OCI-LY1 (cell line): ENCODE results near the gene NCS1.

Experiments
- H2AFZ ChIP-seq: fragments of 200-600 bp; sonication (generic), shearing (Covaris generic); 2 replicates; pipeline ENCODE4 v1.6.0; 2014; ENCODE audit warnings: antibody characterized with exemption, mild to moderate bottlenecking, low read length
- H3F3A ChIP-seq: fragments of 200-600 bp; sonication (generic), shearing (Covaris generic); 2 replicates; pipeline ENCODE4 v1.6.0; 2014; ENCODE audit warnings: mild to moderate bottlenecking, antibody characterized with exemption, low read length, moderate library complexity; ENCODE audit not compliant: insufficient read depth
- H3K27ac ChIP-seq: fragments of 200-600 bp; sonication (generic); 2 replicates; pipeline ENCODE4 v1.5.1; 2014; ENCODE audit warnings: low read length, mixed run types, mild to moderate bottlenecking, low read depth; ENCODE audit not compliant: poor library complexity, severe bottlenecking
- H3K27me3 ChIP-seq: fragments of 200-600 bp; sonication (generic); 2 replicates; pipeline ENCODE4 v1.6.0; 2014; ENCODE audit warnings: antibody characterized with exemption, mild to moderate bottlenecking, low read length, moderate library complexity; ENCODE audit not compliant: insufficient read depth
- H3K36me3 ChIP-seq: fragments of 200-600 bp; sonication (generic); 2 replicates; pipeline ENCODE4 v1.6.1; 2014; ENCODE audit warnings: mild to moderate bottlenecking, antibody characterized with exemption, low read length, moderate library complexity, mixed read lengths; ENCODE audit not compliant: insufficient read depth
- H3K4me1 ChIP-seq: fragments of 200-600 bp; sonication (generic); 2 replicates; pipeline ENCODE4 v1.5.1; 2014; ENCODE audit warnings: mild to moderate bottlenecking, low read length, moderate library complexity; ENCODE audit not compliant: insufficient read depth, severe bottlenecking
- H3K4me2 ChIP-seq: fragments of 200-600 bp; sonication (generic), shearing (Covaris generic); 2 replicates; pipeline ENCODE4 v1.6.1; 2014; ENCODE audit warnings: low read length
- H3K4me3 ChIP-seq: fragments of 200-600 bp; sonication (generic); 2 replicates; pipeline ENCODE4 v1.5.1; 2014; ENCODE audit warnings: low read length, low read depth, mild to moderate bottlenecking, mixed read lengths; ENCODE audit not compliant: poor library complexity, severe bottlenecking
- H3K79me2 ChIP-seq: fragments of 200-600 bp; shearing (Covaris generic); 2 replicates; pipeline ENCODE4 v1.6.1; 2016; ENCODE audit warnings: mixed run types, low read length, mixed read lengths; ENCODE audit not compliant: insufficient read depth
- H3K9ac ChIP-seq: fragments of 200-600 bp; sonication (generic), shearing (Covaris generic); 2 replicates; pipeline ENCODE4 v1.6.1; 2014; ENCODE audit warnings: mild to moderate bottlenecking, low read length, mixed read lengths
- H3K9me2 ChIP-seq: fragments of 200-600 bp; sonication (generic), shearing (Covaris generic); 2 replicates; pipeline ENCODE4 v1.6.1; 2014; ENCODE audit warnings: low read depth, mild to moderate bottlenecking, low read length, mixed read lengths
- H3K9me3 ChIP-seq: fragments of 200-600 bp; shearing (Covaris generic); 2 replicates; pipeline ENCODE4 v1.6.1; 2014; ENCODE audit warnings: low read length, mixed read lengths
- H4K20me1 ChIP-seq: fragments of 200-600 bp; sonication (generic), shearing (Covaris generic); 2 replicates; pipeline ENCODE4 v1.6.0; 2016; ENCODE audit warnings: mild to moderate bottlenecking, low read length; ENCODE audit not compliant: insufficient read depth
- CTCF ChIP-seq: fragments of 200-600 bp; sonication (generic), shearing (Covaris generic); IDR thresholded peaks from 2 replicates; pipeline ENCODE4 v1.5.1; 2017; ENCODE audit warnings: mild to moderate bottlenecking, antibody characterized with exemption, low read length, moderate library complexity, mixed read lengths
- EZH2 ChIP-seq: fragments of 200-600 bp; sonication (generic), shearing (Covaris generic); IDR thresholded peaks from 2 replicates; pipeline ENCODE4 v1.8.0; 2017; ENCODE audit warnings: borderline replicate concordance, mixed run types, mild to moderate bottlenecking, antibody characterized with exemption, low read length, moderate library complexity, mixed read lengths

NCS1 gene

GRCh38 chr9:130209422-130209821 is 37.2 kb downstream of the NCS1 start:
- Histone ChIP-seq H3K9ac (no peak overlapping the region), H3K27ac (no peak overlapping the region), H3K4me2 (no peak overlapping the region), H3K79me2 (no peaks in the 10 kb centered on the region), H3K27me3 (peaks cover 6% of the 10 kb centered on the region; the same call in 1 of the 2 replicates), H3K36me3 (no peaks in the 10 kb centered on the region), H2AFZ (no peak overlapping the region), H3K9me3 (no peaks in the 10 kb centered on the region), H3K4me3 (no peak overlapping the region), H3K9me2 (no peaks in the 10 kb centered on the region), H3F3A (no peaks in the 10 kb centered on the region), H4K20me1 (no peaks in the 10 kb centered on the region), H3K4me1 (no peaks in the 10 kb centered on the region)
- no peak for TF ChIP-seq EZH2
- no peak for TF ChIP-seq CTCF

GRCh38 chr9:130211548-130212226 is 39.5 kb downstream of the NCS1 start:
- Histone ChIP-seq H3K27ac (no peak overlapping the region), H3K4me3 (no peak overlapping the region), H3K79me2 (no peaks in the 10 kb centered on the region), H3K9me2 (no peaks in the 10 kb centered on the region), H3K4me2 (no peak overlapping the region), H4K20me1 (no peaks in the 10 kb centered on the region), H3K9me3 (no peaks in the 10 kb centered on the region), H3K4me1 (no peaks in the 10 kb centered on the region), H3F3A (no peaks in the 10 kb centered on the region), H2AFZ (no peak overlapping the region), H3K9ac (no peak overlapping the region), H3K27me3 (0 out of 2 replicates have a peak, but pooled peaks cover 6% of the 10 kb centered on the region), H3K36me3 (no peaks in the 10 kb centered on the region)
- TF ChIP-seq EZH2 (no peak), CTCF (no peak)

- no peaks in the 10 kb centered on the region for H3K79me2 ChIP-seq
- no peak for TF ChIP-seq EZH2
- TF ChIP-seq CTCF: no peak
- H3K27me3 ChIP-seq: 0 out of 2 replicates have a peak, but pooled peaks cover 12% of the 10 kb centered on the region
These were observed 40.5 kb downstream of the NCS1 start for GRCh38 chr9:130212543-130213297.

More at GRCh38 chr9:130212543-130213297, 40.5 kb downstream of the NCS1 start:
- no peaks in the 10 kb centered on the region for H3F3A ChIP-seq
- no peaks in the 10 kb centered on the region for H3K9me3 ChIP-seq
- H3K4me1 ChIP-seq: no peaks in the 10 kb centered on the region
- no peak overlapping the region for H3K9ac ChIP-seq
- no peak overlapping the region for H2AFZ ChIP-seq
- H3K4me2 ChIP-seq: no peak overlapping the region
- no peaks in the 10 kb centered on the region for H3K36me3 ChIP-seq
- H4K20me1 ChIP-seq: no peaks in the 10 kb centered on the region
- no peaks in the 10 kb centered on the region for H3K9me2 ChIP-seq
- no peak overlapping the region for H3K4me3 ChIP-seq
- H3K27ac ChIP-seq: no peak overlapping the region
